Measurements from ENCODE around the gene BCL11A.

DNA sequence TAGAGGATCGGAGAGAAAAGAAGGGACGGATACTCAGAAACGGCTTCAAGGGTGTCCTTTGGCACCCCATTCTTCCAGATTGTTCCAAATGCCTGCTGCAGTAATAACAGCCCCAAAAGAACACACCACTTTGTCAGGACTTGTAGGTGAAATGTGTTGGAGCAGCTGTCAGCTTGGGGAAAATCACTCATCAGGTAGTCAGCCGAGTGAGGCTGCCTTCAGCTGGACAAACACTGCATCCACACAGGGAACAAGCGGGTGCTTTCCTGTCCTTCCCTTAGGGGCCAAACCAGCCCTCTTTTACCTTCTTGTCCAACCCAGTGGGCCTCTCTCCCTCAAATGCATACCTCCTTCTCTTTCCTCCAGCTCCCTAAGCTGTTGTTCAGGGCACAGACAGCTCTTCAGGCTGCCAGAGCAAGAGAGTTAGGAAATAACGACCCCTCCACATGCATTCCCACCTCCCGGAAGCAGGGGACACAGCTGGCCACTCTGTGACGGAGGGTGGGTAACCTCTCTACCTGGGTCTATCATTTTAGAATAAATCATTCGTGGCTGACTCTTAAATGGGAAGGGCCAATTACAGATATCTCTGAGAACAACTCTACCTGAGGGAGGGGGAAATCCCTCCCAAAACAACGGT, 48.1 kb downstream of the BCL11A start:
- TF ChIP-seq, protein P1, sequence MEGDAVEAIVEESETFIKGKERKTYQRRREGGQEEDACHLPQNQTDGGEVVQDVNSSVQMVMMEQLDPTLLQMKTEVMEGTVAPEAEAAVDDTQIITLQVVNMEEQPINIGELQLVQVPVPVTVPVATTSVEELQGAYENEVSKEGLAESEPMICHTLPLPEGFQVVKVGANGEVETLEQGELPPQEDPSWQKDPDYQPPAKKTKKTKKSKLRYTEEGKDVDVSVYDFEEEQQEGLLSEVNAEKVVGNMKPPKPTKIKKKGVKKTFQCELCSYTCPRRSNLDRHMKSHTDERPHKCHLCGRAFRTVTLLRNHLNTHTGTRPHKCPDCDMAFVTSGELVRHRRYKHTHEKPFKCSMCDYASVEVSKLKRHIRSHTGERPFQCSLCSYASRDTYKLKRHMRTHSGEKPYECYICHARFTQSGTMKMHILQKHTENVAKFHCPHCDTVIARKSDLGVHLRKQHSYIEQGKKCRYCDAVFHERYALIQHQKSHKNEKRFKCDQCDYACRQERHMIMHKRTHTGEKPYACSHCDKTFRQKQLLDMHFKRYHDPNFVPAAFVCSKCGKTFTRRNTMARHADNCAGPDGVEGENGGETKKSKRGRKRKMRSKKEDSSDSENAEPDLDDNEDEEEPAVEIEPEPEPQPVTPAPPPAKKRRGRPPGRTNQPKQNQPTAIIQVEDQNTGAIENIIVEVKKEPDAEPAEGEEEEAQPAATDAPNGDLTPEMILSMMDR (IDR thresholded peaks at IDR 0.05), result no peak
- no peak for TF ChIP-seq EZH2 (IDR thresholded peaks at IDR 0.05)

All from neural progenitor cell (in vitro differentiated cells).